Stimulated activated CD8-positive, alpha-beta memory T cell treated with anti-CD3 and anti-CD28 coated beads, Interleukin-15, amount 100 ng/mL, for 24 hours (primary cell): ENCODE results near the gene NEGR1.

Source experiments
- DNase-seq: peaks from one replicate; pipeline ENCODE4 v3.0.0-alpha.2; 2020; ENCODE audit warnings: low read depth

NEGR1 gene

GRCh38 chr1:71778940-71779339, 503.4 kb downstream of the NEGR1 start:
- no peak for DNase-seq

GRCh38 chr1:71777094-71777493, 505.2 kb downstream of the NEGR1 start:
- DNase-seq, result no peak

GRCh38 chr1:71774705-71775104, 507.6 kb downstream of the NEGR1 start:
- no peak for DNase-seq

GRCh38 chr1:71770121-71770520, 512.2 kb downstream of the NEGR1 start:
- DNase-seq, result no peak

GRCh38 chr1:71766748-71767147, 515.6 kb downstream of the NEGR1 start:
- DNase-seq, result no peak

- no peak for DNase-seq
These were observed 519.7 kb downstream of the NEGR1 start for GRCh38 chr1:71762514-71763255.

- no peak for DNase-seq
These were observed 526.9 kb downstream of the NEGR1 start for GRCh38 chr1:71755441-71755840.

GRCh38 chr1:71753746-71754145, 528.6 kb downstream of the NEGR1 start:
- no peak for DNase-seq

- DNase-seq, result no peak
These were observed 537.0 kb downstream of the NEGR1 start for GRCh38 chr1:71745326-71745725.

GRCh38 chr1:71743862-71744261, 538.5 kb downstream of the NEGR1 start:
- no peak for DNase-seq

GRCh38 chr1:71738910-71739309, 543.4 kb downstream of the NEGR1 start:
- DNase-seq, result no peak

- DNase-seq, result no peak
These were observed 544.1 kb downstream of the NEGR1 start for GRCh38 chr1:71738256-71738655.

GRCh38 chr1:71737768-71738167, 544.6 kb downstream of the NEGR1 start:
- no peak for DNase-seq

- no peak for DNase-seq
These were observed 549.2 kb downstream of the NEGR1 start for GRCh38 chr1:71733121-71733520.

- DNase-seq, result no peak
These were observed 560.8 kb downstream of the NEGR1 start for GRCh38 chr1:71721532-71721931.

GRCh38 chr1:71719330-71719729, 563.0 kb downstream of the NEGR1 start:
- no peak for DNase-seq

- DNase-seq, result no peak
These were observed 565.2 kb downstream of the NEGR1 start for GRCh38 chr1:71717186-71717585.

GRCh38 chr1:71711456-71711855, 570.9 kb downstream of the NEGR1 start:
- no peak for DNase-seq

- DNase-seq, result no peak
These were observed 576.2 kb downstream of the NEGR1 start for GRCh38 chr1:71706029-71706671.

- no peak for DNase-seq
These were observed 584.2 kb downstream of the NEGR1 start for GRCh38 chr1:71698186-71698585.

GRCh38 chr1:71695821-71696220, 586.5 kb downstream of the NEGR1 start:
- DNase-seq, result no peak

GRCh38 chr1:71695084-71695483, 587.3 kb downstream of the NEGR1 start:
- no peak for DNase-seq

GRCh38 chr1:71693581-71693980, 588.8 kb downstream of the NEGR1 start:
- DNase-seq, result no peak

- no peak for DNase-seq
These were observed 592.7 kb downstream of the NEGR1 start for GRCh38 chr1:71689635-71690034.
